Adrenal gland (tissue), 12 donors: ENCODE results near the gene FAM89B. TPM values are rescaled to one million over a fixed set of nuclear protein-coding genes. Genes with fewer than 3 reads are reported as not detected.

ENCODE experiments used
- DNase-seq, 7 donors: peaks; one replicate each; pipeline ENCODE4 v3.0.0-alpha.2; 2019 to 2020
- H3K27ac ChIP-seq, 5 donors: fragments of 200-600 bp; sonication (generic) in 4 of 5; 1 replicate in 3 of 5; 2 replicates in 2 of 5; pipeline versions ENCODE4 v1.5.1 to v1.8.0; 2016 to 2020; ENCODE audit warnings: mild to moderate bottlenecking in 1 of 5
- H3K27me3 ChIP-seq: fragments of 200-600 bp; 2 replicates; pipeline ENCODE4 v1.8.0; 2021
- H3K36me3 ChIP-seq, 2 donors: fragments of 200-600 bp; replicated peaks in 1 of 2; 1 replicate in 1 of 2; 2 replicates in 1 of 2; pipeline versions ENCODE4 v1.5.1 to v1.8.0; 2018 to 2022
- H3K4me1 ChIP-seq, 2 donors: fragments of 200-600 bp; replicated peaks in 1 of 2; 1 replicate in 1 of 2; 2 replicates in 1 of 2; pipeline versions ENCODE4 v1.5.1 to v1.8.0; 2018 to 2021
- H3K4me3 ChIP-seq, 4 donors: fragments of 200-600 bp; sonication (generic) in 3 of 4; one replicate each; pipeline ENCODE4 v1.5.1; 2016 to 2018
- H3K9me3 ChIP-seq, 3 donors: fragments of 200-600 bp; sonication (generic) in 1 of 3; replicated peaks in 1 of 3; 1 replicate in 2 of 3; 2 replicates in 1 of 3; pipeline versions ENCODE4 v1.5.1 to v1.8.0; 2016 to 2021
- CTCF ChIP-seq, 6 experiments: fragments of 450-650 bp in 4 of 6; fragments of 200-600 bp in 2 of 6; sonication (generic) in 1 of 6; IDR thresholded peaks; 1 replicate in 5 of 6; 2 replicates in 1 of 6; pipeline versions ENCODE4 v1.5.1 to v1.8.0; 2016 to 2021; ENCODE audit warnings: antibody characterized with exemption in 6 of 6, mild to moderate bottlenecking in 2 of 6, moderate library complexity in 1 of 6
- POLR2A ChIP-seq, 2 donors: fragments of 450-650 bp; IDR thresholded peaks; one replicate each; pipeline ENCODE4 v1.6.1; 2017; ENCODE audit warnings: antibody characterized with exemption in 2 of 2, mild to moderate bottlenecking in 2 of 2, moderate library complexity in 1 of 2
- WGBS, 4 donors: extraction: QIAGEN DNeasy Blood & Tissue Kit in 2 of 4; methylation state at CpG; one replicate each; pipeline versions ENCODE4 v1.1.5 to v1.1.7; 2013 to 2017; 5-methylcytosine and 5-hydroxymethylcytosine counted together
- intact Hi-C, 2 donors: fragments of 100-400 bp; cut with DNase I; formaldehyde crosslinking; loops; one replicate each; pipeline versions ENCODE4 v1.14.1 to v1.15.0; 2022 to 2023
- polyA plus RNA-seq, 3 donors: library from polyadenylated mRNA; stranded (reverse); fragments of 200-250 nt in 2 of 3; fragments of 350-450 nt in 1 of 3; fragmentation: Illumina TruSeq in 1 of 3; extraction: RNeasy Lipid Tissue Mini Kit (QIAGEN cat#74804) in 1 of 3; gene quantifications; one replicate each; pipeline ENCODE4 v1.2.3, GENCODE V29; 2013 to 2014
- total RNA-seq, 9 donors: library from RNA; depleted of rRNA in 4 of 9; stranded (reverse); fragments of >200 nt in 4 of 9; fragments of 120-200 nt in 1 of 9; fragmentation: NEBNext Ultra II Directional in 1 of 9; extraction: Animal tissue kit (Norgen Biotek cat#: 25700) in 1 of 9; gene quantifications; one replicate each; pipeline versions ENCODE4 v1.1.0 to v1.2.4, GENCODE V29; 2013 to 2023
- donor health status: healthy with polysubstance abuse.
- donor health status: Bipolar disorder and iron deficiency.
- donor health status: DM: yes; HTN: yes; CAD: no.
- donor health status: DM: no; HTN: no; CAD: no.
- donor health status: DM: no; HTN: no; CAD: no.
- donor health status: DM: yes; HTN: yes; CAD: no.

Gene FAM89B
- total and polyA plus RNA-seq, 12 donors = 7.0 to 77.1 (median 45.9) TPM

GRCh38 chr11:65565624-65566453 lies 6.5 kb upstream of the FAM89B start:
- TF ChIP-seq CTCF (IDR thresholded peaks at IDR 0.05) (no peak), POLR2A (IDR thresholded peaks at IDR 0.05) (no peak)
- H3K4me1 ChIP-seq = peaks cover 27 to 42% of the 10 kb centered on the region in 2 donors
- WGBS, 4 donors = 40 to 63% (median 52%) methylated on average over 7 of the region's 7 CpGs

GRCh38 chr11:65569164-65569972 lies 3.0 kb upstream of the FAM89B start:
- Histone ChIP-seq H3K27me3 (no peaks in the 10 kb centered on the region), H3K4me1 (peaks cover 54 to 65% of the 10 kb centered on the region in 2 donors), H3K27ac (peak overlapping the region; percentile 84 to 97 (median 94)), H3K4me3 (peak overlapping the region in 3 of 4 donors; percentile 62 to 87 (median 76)), H3K9me3 (no peaks in the 10 kb centered on the region), H3K36me3 (peaks cover 0 to 3% of the 10 kb centered on the region in 2 donors)
- intact Hi-C loops = no loop called here
- no peak for DNase-seq
- TF ChIP-seq POLR2A (IDR thresholded peaks at IDR 0.05) = peak in 1 of 2 donors; percentile 54
- TF ChIP-seq CTCF (IDR thresholded peaks at IDR 0.05) = no peak
- WGBS, 4 donors = 5 to 6% (median 5%) methylated on average over 25 to 28 of the region's 28 CpGs

More at GRCh38 chr11:65565624-65566453, 6.5 kb upstream of the FAM89B start:
- Histone ChIP-seq H3K4me3 (no peak overlapping the region), H3K27ac (peak overlapping the region in 3 of 5 donors; percentile 52 to 74 (median 70)), H3K36me3 (no peaks in the 10 kb centered on the region), H3K27me3 (no peaks in the 10 kb centered on the region), H3K9me3 (no peaks in the 10 kb centered on the region)
- intact Hi-C loops = no loop called here
- DNase-seq = no peak

- Histone ChIP-seq H3K4me3 (peak within 1 kb of the TSS; percentile 18 to 87 (median 69)), H3K36me3 (peaks cover 0 to 3% of the 10 kb centered on the region in 2 donors), H3K27ac (peak within 1 kb of the TSS; percentile 84 to 97 (median 94)), H3K27me3 (no peaks in the 10 kb centered on the region), H3K4me1 (peaks cover 58 to 71% of the 10 kb centered on the region in 2 donors), H3K9me3 (no peaks in the 10 kb centered on the region)
- intact Hi-C loops = loop anchor here in 1 of 2 donors (5.0 kb wide), 1 partner anchor 42 kb away; the partner anchor contains the start of gene MAP3K11
- peak; percentile 96 to 99 (median 99) for DNase-seq
- peak in 5 of 6 experiments; percentile 39 to 60 (median 49) for TF ChIP-seq CTCF (IDR thresholded peaks at IDR 0.05)
- TF ChIP-seq POLR2A (IDR thresholded peaks at IDR 0.05) = peak in 1 of 2 donors; percentile 76
- 0 to 3% (median 0%) methylated on average over 13 to 89 of the region's 89 CpGs for WGBS, 4 donors
Observed at GRCh38 chr11:65569973-65570918, 2.1 kb upstream of the FAM89B start, which contains the start of gene ZNRD2. ZNRD2 (plus strand) TSS chr11:65570477; CDS start chr11:65570492, 15 bp downstream.
